ENCODE measurements around the gene OMG. TPM values are rescaled to one million over a fixed set of nuclear protein-coding genes. Genes with fewer than 3 reads are reported as not detected.
A peak's percentile ranks its signal among the peaks of the same experiment; 100 is the strongest.

The OMG gene
- total RNA-seq, 1 donor from 2014 or later: not detected

- DNase-seq: no peak
- TF ChIP-seq, protein P1, sequence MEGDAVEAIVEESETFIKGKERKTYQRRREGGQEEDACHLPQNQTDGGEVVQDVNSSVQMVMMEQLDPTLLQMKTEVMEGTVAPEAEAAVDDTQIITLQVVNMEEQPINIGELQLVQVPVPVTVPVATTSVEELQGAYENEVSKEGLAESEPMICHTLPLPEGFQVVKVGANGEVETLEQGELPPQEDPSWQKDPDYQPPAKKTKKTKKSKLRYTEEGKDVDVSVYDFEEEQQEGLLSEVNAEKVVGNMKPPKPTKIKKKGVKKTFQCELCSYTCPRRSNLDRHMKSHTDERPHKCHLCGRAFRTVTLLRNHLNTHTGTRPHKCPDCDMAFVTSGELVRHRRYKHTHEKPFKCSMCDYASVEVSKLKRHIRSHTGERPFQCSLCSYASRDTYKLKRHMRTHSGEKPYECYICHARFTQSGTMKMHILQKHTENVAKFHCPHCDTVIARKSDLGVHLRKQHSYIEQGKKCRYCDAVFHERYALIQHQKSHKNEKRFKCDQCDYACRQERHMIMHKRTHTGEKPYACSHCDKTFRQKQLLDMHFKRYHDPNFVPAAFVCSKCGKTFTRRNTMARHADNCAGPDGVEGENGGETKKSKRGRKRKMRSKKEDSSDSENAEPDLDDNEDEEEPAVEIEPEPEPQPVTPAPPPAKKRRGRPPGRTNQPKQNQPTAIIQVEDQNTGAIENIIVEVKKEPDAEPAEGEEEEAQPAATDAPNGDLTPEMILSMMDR (IDR thresholded peaks at IDR 0.05; ENCODE audit: partially characterized antibody, unreplicated experiment): no peak
- no peaks in the 10 kb centered on the region for H3K4me1 Mint-ChIP-seq (ENCODE audit: low read depth, unreplicated experiment)
- peaks cover 2% of the 10 kb centered on the region for H3K27me3 Mint-ChIP-seq (ENCODE audit: unreplicated experiment)
- H3K27ac Mint-ChIP-seq (ENCODE audit: unreplicated experiment): no peak overlapping the region
- no peak overlapping the region for H3K4me3 Mint-ChIP-seq (ENCODE audit: unreplicated experiment)
- peaks cover 1% of the 10 kb centered on the region for H3K9me3 Mint-ChIP-seq (ENCODE audit: unreplicated experiment)
- peaks cover 6% of the 10 kb centered on the region for H3K36me3 Mint-ChIP-seq (ENCODE audit: unreplicated experiment)
Measured at GRCh38 chr17:31275116-31275515, 21.9 kb downstream of the OMG start.

DNA sequence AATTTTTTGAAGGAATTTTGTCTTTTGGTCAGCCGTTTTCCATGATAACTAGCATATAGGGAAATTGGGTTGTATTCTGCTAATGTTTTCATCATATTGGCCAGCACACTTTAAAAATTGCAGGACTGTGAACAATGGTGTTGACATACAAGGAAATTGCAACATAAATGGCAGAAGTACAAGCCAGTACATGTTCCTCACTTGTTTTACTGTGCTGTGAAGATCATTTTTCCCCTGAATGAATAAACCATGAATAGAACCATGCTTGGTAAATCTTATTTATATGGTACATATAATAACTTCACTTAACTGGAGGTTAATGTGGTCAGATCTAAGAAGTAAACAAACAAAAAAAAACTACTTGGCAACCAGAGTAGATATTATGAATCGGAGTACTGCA, 22.8 kb downstream of the OMG start:
- no peak overlapping the region for H3K27ac Mint-ChIP-seq (ENCODE audit: unreplicated experiment)
- no peak for DNase-seq
- H3K4me3 Mint-ChIP-seq (ENCODE audit: unreplicated experiment): no peak overlapping the region
- H3K36me3 Mint-ChIP-seq (ENCODE audit: unreplicated experiment): peaks cover 6% of the 10 kb centered on the region
- peaks cover 3% of the 10 kb centered on the region for H3K27me3 Mint-ChIP-seq (ENCODE audit: unreplicated experiment)
- H3K4me1 Mint-ChIP-seq (ENCODE audit: low read depth, unreplicated experiment): peaks cover 6% of the 10 kb centered on the region
- H3K9me3 Mint-ChIP-seq (ENCODE audit: unreplicated experiment): peaks cover 1% of the 10 kb centered on the region
- TF ChIP-seq, protein P1 (IDR thresholded peaks at IDR 0.05; ENCODE audit: partially characterized antibody, unreplicated experiment): no peak

GRCh38 chr17:31273516-31273915, 23.5 kb downstream of the OMG start:
- H3K27ac Mint-ChIP-seq (ENCODE audit: unreplicated experiment): no peak overlapping the region
- TF ChIP-seq, protein P1 (IDR thresholded peaks at IDR 0.05; ENCODE audit: partially characterized antibody, unreplicated experiment): no peak
- no peak overlapping the region for H3K4me3 Mint-ChIP-seq (ENCODE audit: unreplicated experiment)

DNA sequence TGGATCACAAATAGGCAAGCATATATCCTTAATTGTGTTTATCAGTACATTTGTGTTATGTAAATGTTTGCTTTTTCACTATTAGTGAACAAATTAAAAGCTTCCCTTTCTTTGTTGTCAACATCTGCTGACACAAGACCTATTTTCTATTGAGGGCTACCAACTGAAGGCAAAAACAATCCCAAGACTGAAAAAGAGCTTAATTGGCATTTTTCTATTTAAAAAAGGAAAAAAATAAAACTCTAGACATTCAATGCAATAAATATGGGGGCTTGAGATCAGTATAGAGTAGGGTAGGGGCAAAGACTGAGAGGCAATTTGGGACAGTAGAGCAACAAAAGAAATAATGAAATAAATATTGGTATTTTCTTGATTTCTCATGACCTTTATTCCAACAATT, 24.2 kb downstream of the OMG start:
- Mint-ChIP-seq H3K27ac (ENCODE audit: unreplicated experiment) (no peak overlapping the region), H3K9me3 (ENCODE audit: unreplicated experiment) (no peaks in the 10 kb centered on the region), H3K36me3 (ENCODE audit: unreplicated experiment) (peaks cover 1% of the 10 kb centered on the region), H3K4me1 (ENCODE audit: low read depth, unreplicated experiment) (peaks cover 10% of the 10 kb centered on the region), H3K27me3 (ENCODE audit: unreplicated experiment) (peaks cover 3% of the 10 kb centered on the region), H3K4me3 (ENCODE audit: unreplicated experiment) (no peak overlapping the region)
- TF ChIP-seq, protein P1 (IDR thresholded peaks at IDR 0.05; ENCODE audit: partially characterized antibody, unreplicated experiment): no peak
- DNase-seq: no peak

More at GRCh38 chr17:31273516-31273915, 23.5 kb downstream of the OMG start:
- Mint-ChIP-seq H3K27me3 (ENCODE audit: unreplicated experiment) (peaks cover 3% of the 10 kb centered on the region), H3K4me1 (ENCODE audit: low read depth, unreplicated experiment) (peaks cover 10% of the 10 kb centered on the region), H3K9me3 (ENCODE audit: unreplicated experiment) (peaks cover 1% of the 10 kb centered on the region), H3K36me3 (ENCODE audit: unreplicated experiment) (peaks cover 6% of the 10 kb centered on the region)
- DNase-seq: no peak

GRCh38 chr17:31272236-31272635, 24.8 kb downstream of the OMG start:
- no peaks in the 10 kb centered on the region for H3K9me3 Mint-ChIP-seq (ENCODE audit: unreplicated experiment)

More at GRCh38 chr17:31272236-31272635, 24.8 kb downstream of the OMG start:
- DNase-seq: no peak
- Mint-ChIP-seq H3K4me1 (ENCODE audit: low read depth, unreplicated experiment) (peaks cover 10% of the 10 kb centered on the region), H3K4me3 (ENCODE audit: unreplicated experiment) (no peak overlapping the region), H3K27ac (ENCODE audit: unreplicated experiment) (peak overlapping the region; percentile 65), H3K27me3 (ENCODE audit: unreplicated experiment) (peaks cover 3% of the 10 kb centered on the region), H3K36me3 (ENCODE audit: unreplicated experiment) (no peaks in the 10 kb centered on the region)
- TF ChIP-seq, protein P1 (IDR thresholded peaks at IDR 0.05; ENCODE audit: partially characterized antibody, unreplicated experiment): no peak
